DOHH2 (cell line): ENCODE data around the gene CAPN10.

Experiments
- H3F3A ChIP-seq: fragments of 200-600 bp; sonication (generic), shearing (Covaris generic); 2 replicates; pipeline ENCODE4 v1.6.0; 2016; ENCODE audit warnings: antibody characterized with exemption, mild to moderate bottlenecking; ENCODE audit not compliant: control insufficient read depth, insufficient read depth
- H3K27ac ChIP-seq: fragments of 200-600 bp; sonication (generic); 2 replicates; pipeline ENCODE4 v1.5.1; 2014; ENCODE audit warnings: low read depth, mild to moderate bottlenecking, low read length, moderate library complexity
- H3K27me3 ChIP-seq: fragments of 200-600 bp; sonication (generic); 2 replicates; pipeline ENCODE4 v1.6.1; 2014; ENCODE audit warnings: mild to moderate bottlenecking, low read length, mixed read lengths; ENCODE audit not compliant: control insufficient read depth
- H3K36me3 ChIP-seq: fragments of 200-600 bp; sonication (generic); 2 replicates; pipeline ENCODE4 v1.6.1; 2014; ENCODE audit warnings: mild to moderate bottlenecking, low read length, moderate library complexity, mixed read lengths; ENCODE audit not compliant: control insufficient read depth
- H3K4me1 ChIP-seq: fragments of 200-600 bp; sonication (generic); 2 replicates; pipeline ENCODE4 v1.6.1; 2014; ENCODE audit warnings: mild to moderate bottlenecking, low read length, mixed read lengths; ENCODE audit not compliant: control insufficient read depth
- H3K4me2 ChIP-seq: fragments of 200-600 bp; sonication (generic); 2 replicates; pipeline ENCODE4 v1.6.0; 2014; ENCODE audit warnings: mild to moderate bottlenecking, low read length, moderate library complexity
- H3K4me3 ChIP-seq: fragments of 200-600 bp; sonication (generic); 2 replicates; pipeline ENCODE4 v1.5.1; 2014; ENCODE audit warnings: mild to moderate bottlenecking, low read length, mixed read lengths
- H3K79me2 ChIP-seq: fragments of 200-600 bp; sonication (generic); 2 replicates; pipeline ENCODE4 v1.6.1; 2014; ENCODE audit warnings: mild to moderate bottlenecking, low read length, mixed read lengths; ENCODE audit not compliant: control insufficient read depth
- H3K9me2 ChIP-seq: fragments of 200-600 bp; sonication (generic); replicated peaks from 2 replicates; pipeline ENCODE4 v1.6.1; 2014; ENCODE audit warnings: mild to moderate bottlenecking, low read length, mixed read lengths; ENCODE audit not compliant: control insufficient read depth
- H3K9me3 ChIP-seq: fragments of 200-600 bp; sonication (generic); 2 replicates; pipeline ENCODE4 v1.6.1; 2014; ENCODE audit warnings: antibody characterized with exemption, low read length, mixed read lengths; ENCODE audit not compliant: control insufficient read depth, insufficient read depth
- H4K20me1 ChIP-seq: fragments of 200-600 bp; sonication (generic); 2 replicates; pipeline ENCODE4 v1.6.0; 2014; ENCODE audit warnings: low read depth, mild to moderate bottlenecking, antibody characterized with exemption, low read length, moderate library complexity; ENCODE audit not compliant: control insufficient read depth, insufficient read depth
- CTCF ChIP-seq: fragments of 200-600 bp; sonication (generic); IDR thresholded peaks from one replicate; pipeline ENCODE4 v1.5.1; 2014; ENCODE audit warnings: antibody characterized with exemption, mild to moderate bottlenecking, low read depth, low read length; ENCODE audit not compliant: poor library complexity, severe bottlenecking
- EZH2phosphoT487 ChIP-seq: fragments of 200-600 bp; sonication (generic); IDR thresholded peaks from 2 replicates; pipeline ENCODE4 v1.6.1; 2017; ENCODE audit warnings: borderline replicate concordance, mild to moderate bottlenecking, antibody characterized with exemption, low read length, moderate library complexity, mixed read lengths

The CAPN10 gene

GRCh38 chr2:240593703-240594451 is 7.3 kb downstream of the CAPN10 start:
- H3K4me1 ChIP-seq: no peaks in the 10 kb centered on the region
- H3K4me3 ChIP-seq: no peak overlapping the region
- H3K27me3 ChIP-seq: no peaks in the 10 kb centered on the region
- H4K20me1 ChIP-seq: no peaks in the 10 kb centered on the region
- peaks cover 66% of the 10 kb centered on the region for H3K79me2 ChIP-seq
- H3F3A ChIP-seq: no peaks in the 10 kb centered on the region
- TF ChIP-seq EZH2phosphoT487 (no peak), CTCF (no peak)
- H3K36me3 ChIP-seq: peaks cover 47% of the 10 kb centered on the region
- no peak overlapping the region for H3K27ac ChIP-seq
- no peaks in the 10 kb centered on the region for H3K9me2 ChIP-seq
- no peak overlapping the region for H3K4me2 ChIP-seq
- H3K9me3 ChIP-seq: no peaks in the 10 kb centered on the region

GRCh38 chr2:240594511-240595380 is 8.2 kb downstream of the CAPN10 start:
- H3K79me2 ChIP-seq: peaks cover 57% of the 10 kb centered on the region
- H3K4me3 ChIP-seq: no peak overlapping the region
- no peaks in the 10 kb centered on the region for H3K9me2 ChIP-seq
- H3K27ac ChIP-seq: no peak overlapping the region
- no peaks in the 10 kb centered on the region for H4K20me1 ChIP-seq
- TF ChIP-seq CTCF: no peak
- no peak for TF ChIP-seq EZH2phosphoT487
- peaks cover 39% of the 10 kb centered on the region for H3K36me3 ChIP-seq
- H3F3A ChIP-seq: no peaks in the 10 kb centered on the region
- H3K27me3 ChIP-seq: no peaks in the 10 kb centered on the region
- H3K4me2 ChIP-seq: no peak overlapping the region
- no peaks in the 10 kb centered on the region for H3K9me3 ChIP-seq
- no peaks in the 10 kb centered on the region for H3K4me1 ChIP-seq

- Histone ChIP-seq H3K9me2 (no peaks in the 10 kb centered on the region), H3K4me2 (no peak overlapping the region), H3K79me2 (peaks cover 49% of the 10 kb centered on the region), H4K20me1 (no peaks in the 10 kb centered on the region), H3F3A (no peaks in the 10 kb centered on the region), H3K4me3 (no peak overlapping the region), H3K27ac (no peak overlapping the region), H3K36me3 (peaks cover 31% of the 10 kb centered on the region), H3K4me1 (no peaks in the 10 kb centered on the region), H3K27me3 (no peaks in the 10 kb centered on the region), H3K9me3 (no peaks in the 10 kb centered on the region)
- TF ChIP-seq EZH2phosphoT487: no peak
- peak; percentile 60 for TF ChIP-seq CTCF
These were observed 9.0 kb downstream of the CAPN10 start for GRCh38 chr2:240595381-240596079.
